HepG2 (cell line): ENCODE measurements around the gene KIF17.

ENCODE experiments used
- EZH2 ChIP-seq: conservative IDR thresholded peaks from 2 replicates; pipeline ENCODE4 v1.6.1; 2012; ENCODE audit warnings: mild to moderate bottlenecking, low read depth, low read length, moderate library complexity
- FOXJ3 ChIP-seq: sonication (generic); formaldehyde crosslinking; IDR thresholded peaks from 2 replicates; pipeline ENCODE4 v1.4.0; 2020; ENCODE audit warnings: missing genetic modification reagents, mild to moderate bottlenecking, borderline replicate concordance
- PHF8 ChIP-seq: sonication (generic); formaldehyde crosslinking; IDR thresholded peaks from 2 replicates; pipeline ENCODE4 v1.5.0; 2020; ENCODE audit warnings: missing genetic modification reagents
- SIN3A ChIP-seq: IDR thresholded peaks from 2 replicates; pipeline ENCODE4 v1.6.1; 2011; ENCODE audit warnings: low read depth, mild to moderate bottlenecking, control low read depth, low read length, borderline replicate concordance
- SNAPC2 ChIP-seq: sonication (generic); formaldehyde crosslinking; IDR thresholded peaks from 2 replicates; pipeline ENCODE4 v1.8.1; 2022; ENCODE audit warnings: mild to moderate bottlenecking, missing genetic modification reagents
- YY1 ChIP-seq: IDR thresholded peaks from 2 replicates; pipeline ENCODE4 v1.6.1; 2011; ENCODE audit warnings: low read length, low read depth, moderate library complexity, mild to moderate bottlenecking; ENCODE audit not compliant: insufficient read depth, insufficient replicate concordance
- TF ChIP-seq, protein P1 (sequence below): sonication (generic); formaldehyde crosslinking; conservative IDR thresholded peaks from 2 replicates; pipeline ENCODE4 v1.8.0; 2022; ENCODE audit warnings: mild to moderate bottlenecking, moderate library complexity, missing genetic modification reagents
- TF ChIP-seq, protein P2 (sequence below): IDR thresholded peaks from 2 replicates; pipeline ENCODE4 v1.6.1; 2016; ENCODE audit warnings: missing compliant biosample characterization, missing genetic modification reagents, borderline replicate concordance
- TF ChIP-seq, protein P3 (sequence below): sonication (generic); formaldehyde crosslinking; IDR thresholded peaks from 2 replicates; pipeline ENCODE4 v1.5.0; 2020; ENCODE audit warnings: mild to moderate bottlenecking, missing genetic modification reagents, moderate library complexity
- TF ChIP-seq, protein P4 (sequence below): sonication (generic); formaldehyde crosslinking; IDR thresholded peaks from 2 replicates; pipeline ENCODE4 v1.4.0; 2020; ENCODE audit warnings: mild to moderate bottlenecking, missing genetic modification reagents
- TF ChIP-seq, protein P5 (sequence below): IDR thresholded peaks from 2 replicates; pipeline ENCODE4 v1.6.1; 2016
- TF ChIP-seq, protein P6 (sequence below): sonication (generic); formaldehyde crosslinking; IDR thresholded peaks from 2 replicates; pipeline ENCODE4 v1.4.0; 2020; ENCODE audit warnings: missing genetic modification reagents
- TF ChIP-seq, protein P7 (sequence below): sonication (generic); formaldehyde crosslinking; IDR thresholded peaks from 2 replicates; pipeline ENCODE4 v1.4.0; 2020; ENCODE audit warnings: mild to moderate bottlenecking, missing genetic modification reagents

DNA sequence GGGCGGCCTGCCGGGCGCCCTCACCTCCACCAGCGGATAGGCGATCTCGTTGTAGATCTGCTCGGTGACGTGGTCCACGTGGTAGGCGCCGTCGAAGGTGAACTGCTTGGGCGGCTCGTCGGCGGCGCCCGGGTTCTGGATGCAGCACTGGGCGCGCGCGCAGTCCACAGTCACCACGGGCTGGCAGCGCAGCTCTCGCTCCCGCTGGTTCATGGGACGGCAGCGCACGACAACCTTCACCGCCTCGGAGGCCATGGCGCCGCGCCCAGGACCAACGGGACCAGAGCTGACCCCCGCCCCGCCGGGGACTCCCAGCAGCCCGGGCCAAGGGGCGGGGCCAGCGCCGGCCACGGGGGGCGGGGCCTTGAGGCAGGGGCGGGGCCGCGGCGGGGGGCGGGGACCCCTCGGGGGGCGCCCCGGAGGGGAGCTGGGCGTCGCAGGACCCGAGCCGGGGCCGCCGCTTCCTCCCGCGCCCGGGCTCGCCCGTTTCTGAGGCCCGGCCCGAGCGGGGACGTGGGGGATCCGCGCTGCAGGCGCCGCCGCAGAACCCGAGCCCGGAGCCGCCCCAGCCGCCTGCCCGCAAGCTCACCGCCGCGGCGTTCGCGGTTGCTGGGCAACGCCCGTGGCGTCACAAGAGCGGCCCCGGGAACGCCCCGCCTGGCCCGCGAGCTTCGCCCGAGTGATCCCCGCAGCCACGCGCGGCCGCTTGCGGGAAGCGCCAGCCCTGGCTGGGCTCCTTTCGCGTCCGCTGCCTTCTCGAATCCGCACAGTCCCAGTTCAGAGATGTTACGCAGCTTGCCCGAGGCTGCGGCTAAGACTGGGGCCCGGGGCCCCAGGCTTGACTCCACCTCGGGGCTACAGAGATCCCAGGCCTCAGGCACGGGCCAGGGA, at the start of gene KIF17:
- TF ChIP-seq SNAPC2 (CRISPR knock-in tag) (no peak), YY1 (no peak), EZH2 (no peak), SIN3A (no peak), PHF8 (CRISPR knock-in tag) (0 out of 2 replicates have a peak, but pooled peaks have one; percentile 23), FOXJ3 (no peak)
- TF ChIP-seq, protein P1, sequence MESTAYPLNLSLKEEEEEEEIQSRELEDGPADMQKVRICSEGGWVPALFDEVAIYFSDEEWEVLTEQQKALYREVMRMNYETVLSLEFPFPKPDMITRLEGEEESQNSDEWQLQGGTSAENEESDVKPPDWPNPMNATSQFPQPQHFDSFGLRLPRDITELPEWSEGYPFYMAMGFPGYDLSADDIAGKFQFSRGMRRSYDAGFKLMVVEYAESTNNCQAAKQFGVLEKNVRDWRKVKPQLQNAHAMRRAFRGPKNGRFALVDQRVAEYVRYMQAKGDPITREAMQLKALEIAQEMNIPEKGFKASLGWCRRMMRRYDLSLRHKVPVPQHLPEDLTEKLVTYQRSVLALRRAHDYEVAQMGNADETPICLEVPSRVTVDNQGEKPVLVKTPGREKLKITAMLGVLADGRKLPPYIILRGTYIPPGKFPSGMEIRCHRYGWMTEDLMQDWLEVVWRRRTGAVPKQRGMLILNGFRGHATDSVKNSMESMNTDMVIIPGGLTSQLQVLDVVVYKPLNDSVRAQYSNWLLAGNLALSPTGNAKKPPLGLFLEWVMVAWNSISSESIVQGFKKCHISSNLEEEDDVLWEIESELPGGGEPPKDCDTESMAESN = no peak
- TF ChIP-seq, protein P2, sequence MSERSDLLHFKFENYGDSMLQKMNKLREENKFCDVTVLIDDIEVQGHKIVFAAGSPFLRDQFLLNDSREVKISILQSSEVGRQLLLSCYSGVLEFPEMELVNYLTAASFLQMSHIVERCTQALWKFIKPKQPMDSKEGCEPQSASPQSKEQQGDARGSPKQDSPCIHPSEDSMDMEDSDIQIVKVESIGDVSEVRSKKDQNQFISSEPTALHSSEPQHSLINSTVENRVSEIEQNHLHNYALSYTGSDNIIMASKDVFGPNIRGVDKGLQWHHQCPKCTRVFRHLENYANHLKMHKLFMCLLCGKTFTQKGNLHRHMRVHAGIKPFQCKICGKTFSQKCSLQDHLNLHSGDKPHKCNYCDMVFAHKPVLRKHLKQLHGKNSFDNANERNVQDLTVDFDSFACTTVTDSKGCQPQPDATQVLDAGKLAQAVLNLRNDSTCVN (CRISPR knock-in tag) = no peak
- TF ChIP-seq, protein P3, sequence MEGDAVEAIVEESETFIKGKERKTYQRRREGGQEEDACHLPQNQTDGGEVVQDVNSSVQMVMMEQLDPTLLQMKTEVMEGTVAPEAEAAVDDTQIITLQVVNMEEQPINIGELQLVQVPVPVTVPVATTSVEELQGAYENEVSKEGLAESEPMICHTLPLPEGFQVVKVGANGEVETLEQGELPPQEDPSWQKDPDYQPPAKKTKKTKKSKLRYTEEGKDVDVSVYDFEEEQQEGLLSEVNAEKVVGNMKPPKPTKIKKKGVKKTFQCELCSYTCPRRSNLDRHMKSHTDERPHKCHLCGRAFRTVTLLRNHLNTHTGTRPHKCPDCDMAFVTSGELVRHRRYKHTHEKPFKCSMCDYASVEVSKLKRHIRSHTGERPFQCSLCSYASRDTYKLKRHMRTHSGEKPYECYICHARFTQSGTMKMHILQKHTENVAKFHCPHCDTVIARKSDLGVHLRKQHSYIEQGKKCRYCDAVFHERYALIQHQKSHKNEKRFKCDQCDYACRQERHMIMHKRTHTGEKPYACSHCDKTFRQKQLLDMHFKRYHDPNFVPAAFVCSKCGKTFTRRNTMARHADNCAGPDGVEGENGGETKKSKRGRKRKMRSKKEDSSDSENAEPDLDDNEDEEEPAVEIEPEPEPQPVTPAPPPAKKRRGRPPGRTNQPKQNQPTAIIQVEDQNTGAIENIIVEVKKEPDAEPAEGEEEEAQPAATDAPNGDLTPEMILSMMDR = no peak
- TF ChIP-seq, protein P4, sequence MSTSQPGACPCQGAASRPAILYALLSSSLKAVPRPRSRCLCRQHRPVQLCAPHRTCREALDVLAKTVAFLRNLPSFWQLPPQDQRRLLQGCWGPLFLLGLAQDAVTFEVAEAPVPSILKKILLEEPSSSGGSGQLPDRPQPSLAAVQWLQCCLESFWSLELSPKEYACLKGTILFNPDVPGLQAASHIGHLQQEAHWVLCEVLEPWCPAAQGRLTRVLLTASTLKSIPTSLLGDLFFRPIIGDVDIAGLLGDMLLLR = no peak
- TF ChIP-seq, protein P5, sequence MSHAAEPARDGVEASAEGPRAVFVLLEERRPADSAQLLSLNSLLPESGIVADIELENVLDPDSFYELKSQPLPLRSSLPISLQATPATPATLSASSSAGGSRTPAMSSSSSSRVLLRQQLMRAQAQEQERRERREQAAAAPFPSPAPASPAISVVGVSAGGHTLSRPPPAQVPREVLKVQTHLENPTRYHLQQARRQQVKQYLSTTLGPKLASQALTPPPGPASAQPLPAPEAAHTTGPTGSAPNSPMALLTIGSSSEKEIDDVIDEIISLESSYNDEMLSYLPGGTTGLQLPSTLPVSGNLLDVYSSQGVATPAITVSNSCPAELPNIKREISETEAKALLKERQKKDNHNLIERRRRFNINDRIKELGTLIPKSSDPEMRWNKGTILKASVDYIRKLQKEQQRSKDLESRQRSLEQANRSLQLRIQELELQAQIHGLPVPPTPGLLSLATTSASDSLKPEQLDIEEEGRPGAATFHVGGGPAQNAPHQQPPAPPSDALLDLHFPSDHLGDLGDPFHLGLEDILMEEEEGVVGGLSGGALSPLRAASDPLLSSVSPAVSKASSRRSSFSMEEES (CRISPR knock-in tag) = no peak
- TF ChIP-seq, protein P6, sequence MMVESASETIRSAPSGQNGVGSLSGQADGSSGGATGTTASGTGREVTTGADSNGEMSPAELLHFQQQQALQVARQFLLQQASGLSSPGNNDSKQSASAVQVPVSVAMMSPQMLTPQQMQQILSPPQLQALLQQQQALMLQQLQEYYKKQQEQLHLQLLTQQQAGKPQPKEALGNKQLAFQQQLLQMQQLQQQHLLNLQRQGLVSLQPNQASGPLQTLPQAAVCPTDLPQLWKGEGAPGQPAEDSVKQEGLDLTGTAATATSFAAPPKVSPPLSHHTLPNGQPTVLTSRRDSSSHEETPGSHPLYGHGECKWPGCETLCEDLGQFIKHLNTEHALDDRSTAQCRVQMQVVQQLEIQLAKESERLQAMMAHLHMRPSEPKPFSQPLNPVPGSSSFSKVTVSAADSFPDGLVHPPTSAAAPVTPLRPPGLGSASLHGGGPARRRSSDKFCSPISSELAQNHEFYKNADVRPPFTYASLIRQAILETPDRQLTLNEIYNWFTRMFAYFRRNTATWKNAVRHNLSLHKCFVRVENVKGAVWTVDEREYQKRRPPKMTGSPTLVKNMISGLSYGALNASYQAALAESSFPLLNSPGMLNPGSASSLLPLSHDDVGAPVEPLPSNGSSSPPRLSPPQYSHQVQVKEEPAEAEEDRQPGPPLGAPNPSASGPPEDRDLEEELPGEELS (CRISPR knock-in tag) = no peak
- TF ChIP-seq, protein P7, sequence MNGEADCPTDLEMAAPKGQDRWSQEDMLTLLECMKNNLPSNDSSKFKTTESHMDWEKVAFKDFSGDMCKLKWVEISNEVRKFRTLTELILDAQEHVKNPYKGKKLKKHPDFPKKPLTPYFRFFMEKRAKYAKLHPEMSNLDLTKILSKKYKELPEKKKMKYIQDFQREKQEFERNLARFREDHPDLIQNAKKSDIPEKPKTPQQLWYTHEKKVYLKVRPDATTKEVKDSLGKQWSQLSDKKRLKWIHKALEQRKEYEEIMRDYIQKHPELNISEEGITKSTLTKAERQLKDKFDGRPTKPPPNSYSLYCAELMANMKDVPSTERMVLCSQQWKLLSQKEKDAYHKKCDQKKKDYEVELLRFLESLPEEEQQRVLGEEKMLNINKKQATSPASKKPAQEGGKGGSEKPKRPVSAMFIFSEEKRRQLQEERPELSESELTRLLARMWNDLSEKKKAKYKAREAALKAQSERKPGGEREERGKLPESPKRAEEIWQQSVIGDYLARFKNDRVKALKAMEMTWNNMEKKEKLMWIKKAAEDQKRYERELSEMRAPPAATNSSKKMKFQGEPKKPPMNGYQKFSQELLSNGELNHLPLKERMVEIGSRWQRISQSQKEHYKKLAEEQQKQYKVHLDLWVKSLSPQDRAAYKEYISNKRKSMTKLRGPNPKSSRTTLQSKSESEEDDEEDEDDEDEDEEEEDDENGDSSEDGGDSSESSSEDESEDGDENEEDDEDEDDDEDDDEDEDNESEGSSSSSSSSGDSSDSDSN (CRISPR knock-in tag) = no peak
